NT2/D1 (cell line): ENCODE results near the gene C19orf47.

Experiments
- DNase-seq: peaks from one replicate; pipeline ENCODE4 v3.0.0-alpha.2; 2011; ENCODE audit warnings: low read depth, low spot score
- H3K27me3 ChIP-seq: 2 replicates; pipeline ENCODE4 v1.6.0; 2011; ENCODE audit warnings: mild to moderate bottlenecking; ENCODE audit not compliant: insufficient read length, insufficient read depth
- H3K36me3 ChIP-seq: 2 replicates; pipeline ENCODE4 v1.6.1; 2011; ENCODE audit warnings: mild to moderate bottlenecking, low read length, mixed read lengths; ENCODE audit not compliant: insufficient read depth, insufficient read length
- H3K4me1 ChIP-seq: 2 replicates; pipeline ENCODE4 v1.5.1; 2011; ENCODE audit not compliant: insufficient read depth, insufficient read length
- H3K4me3 ChIP-seq: 2 replicates; pipeline ENCODE4 v1.5.1; 2011; ENCODE audit warnings: low read depth; ENCODE audit not compliant: insufficient read length
- H3K9ac ChIP-seq: 2 replicates; pipeline ENCODE4 v1.6.0; 2011; ENCODE audit warnings: low read depth; ENCODE audit not compliant: insufficient read length
- H3K9me3 ChIP-seq: 2 replicates; pipeline ENCODE4 v1.5.1; 2011; ENCODE audit warnings: mild to moderate bottlenecking, low read length; ENCODE audit not compliant: insufficient read depth
- SUZ12 ChIP-seq: IDR thresholded peaks from 2 replicates; pipeline ENCODE4 v1.6.1; 2011; ENCODE audit not compliant: insufficient read length, insufficient read depth; ENCODE audit errors: extremely low read depth
- YY1 ChIP-seq: IDR thresholded peaks from 2 replicates; pipeline ENCODE4 v1.6.1; 2011; ENCODE audit not compliant: insufficient read length, insufficient read depth
- ZNF274 ChIP-seq: IDR thresholded peaks from 2 replicates; pipeline ENCODE4 v1.6.1; 2011; ENCODE audit warnings: mild to moderate bottlenecking, low read depth, low read length

Gene C19orf47

DNA sequence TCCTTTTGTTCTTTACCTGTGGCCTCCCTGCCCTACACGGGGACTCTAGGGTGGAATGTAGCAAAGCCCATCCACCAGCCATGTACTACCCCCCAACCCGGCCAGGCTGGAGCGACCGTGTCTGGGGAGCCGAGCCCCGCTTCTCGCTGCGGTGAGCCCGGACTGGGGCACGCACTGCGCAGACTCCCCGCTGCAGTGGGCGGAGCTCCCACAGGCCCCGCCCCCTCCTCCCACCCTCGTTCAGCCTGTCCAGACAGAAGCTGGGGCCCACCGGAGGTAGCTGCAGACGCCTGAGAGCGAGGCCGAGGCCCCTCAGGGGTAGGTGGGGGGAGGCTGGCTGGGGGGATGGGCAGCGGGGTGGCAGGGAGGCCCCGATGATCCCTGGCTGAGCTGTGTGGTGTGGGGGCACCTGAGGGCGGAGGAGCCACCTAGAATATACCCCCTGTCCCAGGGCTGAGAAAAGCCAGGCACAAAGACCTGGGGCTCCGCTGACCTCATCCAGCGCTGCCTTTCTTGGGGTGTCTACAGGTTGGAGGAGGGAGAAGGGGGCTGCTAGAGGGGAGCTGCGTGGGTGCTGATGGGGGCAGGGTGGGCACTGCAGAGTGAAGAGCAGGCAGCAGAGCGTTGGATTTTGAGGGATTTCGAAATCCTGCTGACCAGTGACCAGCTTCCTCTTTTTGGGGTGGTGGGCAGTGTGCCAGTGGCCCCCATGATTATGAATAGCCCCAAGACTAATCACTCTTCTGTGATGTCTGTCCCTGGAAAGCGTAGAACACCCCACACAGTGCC, 17.6 kb upstream of the C19orf47 start:
- Histone ChIP-seq H3K4me1 (peaks cover 9% of the 10 kb centered on the region), H3K9ac (peak overlapping the region; percentile 83), H3K36me3 (peaks cover 36% of the 10 kb centered on the region), H3K27me3 (no peaks in the 10 kb centered on the region), H3K4me3 (peak overlapping the region; percentile 54), H3K9me3 (no peaks in the 10 kb centered on the region)
- DNase-seq = peak; percentile 61
- no peak for TF ChIP-seq ZNF274

DNA sequence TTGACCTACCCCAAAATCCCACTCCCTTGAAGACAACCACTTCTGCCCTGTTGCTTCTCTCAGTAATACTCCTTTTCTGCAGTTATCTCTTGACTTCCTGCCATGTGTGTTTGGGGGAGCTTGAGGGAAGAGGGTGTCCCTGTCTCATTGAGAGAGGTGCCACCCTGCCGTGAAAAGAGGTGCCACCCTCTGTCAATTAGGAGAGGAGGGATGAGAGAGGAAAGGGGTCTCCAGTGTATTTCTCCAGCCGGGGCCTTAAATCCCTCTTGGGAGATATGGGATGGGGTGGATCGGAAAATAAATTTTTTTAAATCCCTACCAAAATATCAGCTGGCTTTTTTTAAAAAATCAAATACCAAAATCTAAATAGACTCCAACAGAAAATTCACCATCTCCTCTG, 16.8 kb upstream of the C19orf47 start:
- H3K27me3 ChIP-seq = no peaks in the 10 kb centered on the region
- H3K36me3 ChIP-seq = peaks cover 28% of the 10 kb centered on the region
- peaks cover 9% of the 10 kb centered on the region for H3K4me1 ChIP-seq
- no peak overlapping the region for H3K4me3 ChIP-seq
- DNase-seq = no peak
- no peak for TF ChIP-seq YY1
- no peak for TF ChIP-seq ZNF274
- TF ChIP-seq SUZ12 = no peak
- peak overlapping the region; percentile 72 for H3K9ac ChIP-seq
- H3K9me3 ChIP-seq = no peaks in the 10 kb centered on the region

GRCh38 chr19:40363069-40363468, 14.9 kb upstream of the C19orf47 start:
- DNase-seq = no peak
- no peak for TF ChIP-seq ZNF274
- TF ChIP-seq SUZ12 = no peak
- no peak for TF ChIP-seq YY1
- H3K9me3 ChIP-seq = no peaks in the 10 kb centered on the region
- H3K36me3 ChIP-seq = peaks cover 16% of the 10 kb centered on the region
- no peak overlapping the region for H3K4me3 ChIP-seq
- H3K4me1 ChIP-seq = peaks cover 7% of the 10 kb centered on the region
- H3K9ac ChIP-seq = no peak overlapping the region
- no peaks in the 10 kb centered on the region for H3K27me3 ChIP-seq

DNA sequence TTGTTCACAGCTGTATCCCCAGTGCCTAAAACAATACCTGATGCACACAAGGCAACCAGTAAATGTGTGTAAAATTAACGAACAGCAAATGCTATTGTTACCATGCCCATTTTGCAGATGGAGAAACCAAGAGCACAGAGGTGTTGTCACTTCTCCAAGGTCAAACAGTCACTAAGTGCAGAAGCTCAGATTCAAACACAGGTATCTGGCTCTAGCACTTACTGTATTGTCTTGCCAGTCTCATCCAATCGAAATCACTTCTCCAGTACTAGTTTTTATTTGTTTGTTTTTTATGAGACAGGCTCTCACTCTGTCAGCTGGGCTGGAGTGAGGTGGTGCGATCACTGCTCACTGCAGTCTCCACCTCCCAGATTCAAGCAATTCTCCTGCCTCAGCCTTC, 14.0 kb upstream of the C19orf47 start:
- peaks cover 10% of the 10 kb centered on the region for H3K36me3 ChIP-seq
- no peak for DNase-seq
- H3K9me3 ChIP-seq = no peaks in the 10 kb centered on the region
- H3K4me1 ChIP-seq = no peaks in the 10 kb centered on the region
- no peak for TF ChIP-seq SUZ12
- no peak for TF ChIP-seq ZNF274
- no peak for TF ChIP-seq YY1
- no peaks in the 10 kb centered on the region for H3K27me3 ChIP-seq
- no peak overlapping the region for H3K4me3 ChIP-seq
- no peak overlapping the region for H3K9ac ChIP-seq

- TF ChIP-seq YY1 (no peak), SUZ12 (no peak), ZNF274 (no peak)
- DNase-seq = no peak
- no peak overlapping the region for H3K9ac ChIP-seq
- H3K9me3 ChIP-seq = no peaks in the 10 kb centered on the region
- no peaks in the 10 kb centered on the region for H3K4me1 ChIP-seq
- H3K27me3 ChIP-seq = no peaks in the 10 kb centered on the region
- no peak overlapping the region for H3K4me3 ChIP-seq
- peaks cover 9% of the 10 kb centered on the region for H3K36me3 ChIP-seq
Measured at GRCh38 chr19:40360708-40361241, 12.6 kb upstream of the C19orf47 start.

- TF ChIP-seq YY1 (no peak), SUZ12 (no peak), ZNF274 (no peak)
- no peaks in the 10 kb centered on the region for H3K9me3 ChIP-seq
- DNase-seq = no peak
- no peaks in the 10 kb centered on the region for H3K4me1 ChIP-seq
- no peak overlapping the region for H3K9ac ChIP-seq
- peaks cover 9% of the 10 kb centered on the region for H3K36me3 ChIP-seq
- H3K4me3 ChIP-seq = no peak overlapping the region
- no peaks in the 10 kb centered on the region for H3K27me3 ChIP-seq
Measured at GRCh38 chr19:40360020-40360707, 12.0 kb upstream of the C19orf47 start.

DNA sequence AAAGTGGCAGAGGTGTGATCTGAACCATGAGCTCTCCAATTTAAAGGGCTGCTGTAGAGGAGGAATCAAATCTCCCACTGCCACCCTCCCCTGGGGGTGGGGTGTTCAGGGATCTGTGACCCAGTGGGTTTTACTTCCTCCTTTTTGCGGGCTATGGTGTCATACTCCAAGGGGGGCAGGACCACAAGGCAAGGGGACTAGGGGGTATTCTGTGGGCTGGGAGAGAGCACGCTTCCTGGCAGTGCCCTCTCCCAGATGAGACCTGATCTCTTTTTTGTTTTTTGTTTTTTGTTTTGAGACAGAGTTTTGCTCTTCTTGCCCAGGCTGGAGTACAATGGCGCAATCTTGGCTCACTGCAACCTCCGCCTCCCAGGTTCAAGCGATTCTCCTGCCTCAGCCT, 10.6 kb upstream of the C19orf47 start:
- Histone ChIP-seq H3K4me1 (no peaks in the 10 kb centered on the region), H3K4me3 (no peak overlapping the region), H3K36me3 (peaks cover 9% of the 10 kb centered on the region), H3K9ac (no peak overlapping the region), H3K9me3 (no peaks in the 10 kb centered on the region), H3K27me3 (no peaks in the 10 kb centered on the region)
- TF ChIP-seq ZNF274 (no peak), SUZ12 (no peak), YY1 (no peak)
- DNase-seq = no peak
